Hepatocyte (in vitro differentiated cells): ENCODE data around the gene SLC13A2.

Experiments
- CTCF ChIP-seq: fragments of 200-600 bp; sonication (generic); IDR thresholded peaks from 2 replicates; pipeline ENCODE4 v1.5.1; 2016; ENCODE audit warnings: antibody characterized with exemption, mild to moderate bottlenecking; ENCODE audit not compliant: poor library complexity
- EZH2 ChIP-seq: fragments of 200-600 bp; sonication (generic); IDR thresholded peaks from 2 replicates; pipeline ENCODE4 v1.6.1; 2016; ENCODE audit warnings: antibody characterized with exemption, mild to moderate bottlenecking, borderline replicate concordance
- EZH2phosphoT487 ChIP-seq: fragments of 200-600 bp; sonication (generic); IDR thresholded peaks from one replicate; pipeline ENCODE4 v1.6.1; 2018; ENCODE audit warnings: antibody characterized with exemption, mild to moderate bottlenecking, low read depth, moderate library complexity; ENCODE audit not compliant: unreplicated experiment, severe bottlenecking

- TF ChIP-seq CTCF (no peak), EZH2 (no peak), EZH2phosphoT487 (no peak)
Measured at GRCh38 chr17:28497931-28498330, 24.5 kb downstream of the SLC13A2 start.
